ENCODE results near the gene FLT3LG. TPM values are rescaled to one million over a fixed set of nuclear protein-coding genes. Genes with fewer than 3 reads are reported as not detected.
"Not testable (repeated sequence)": the region's sequence is repeated elsewhere in the genome, so short reads cannot be mapped to it uniquely, and the experiment has no call there.

Gene FLT3LG
- total RNA-seq, 4 donors from 2014 or later, result 3.1 to 21.0 (median 7.6) TPM

GRCh38 chr19:49441960-49442350 is 32.1 kb upstream of the FLT3LG start:
- Histone ChIP-seq H3K4me3 (peak overlapping the region in 1 of 2 donors; percentile 67), H3K27me3 (peaks cover 63% of the 10 kb centered on the region)
- 12 to 16% methylated on average over 10 to 14 of the region's 14 CpGs for WGBS, 2 donors (ENCODE audit: low coverage in 1 of 2)

GRCh38 chr19:49442354-49442753 is 31.7 kb upstream of the FLT3LG start:
- peak overlapping the region in 3 of 4 donors; percentile 77 to 82 (median 82) for H3K27ac ChIP-seq
- peaks cover 0 to 13% of the 10 kb centered on the region in 2 donors for H3K36me3 ChIP-seq
- peaks cover 59% of the 10 kb centered on the region for H3K27me3 ChIP-seq
- peak; percentile 27 for ATAC-seq
- no peaks in the 10 kb centered on the region for H3K9me3 ChIP-seq
- H3K4me1 ChIP-seq, result peaks cover 0 to 31% (median 5%) of the 10 kb centered on the region in 3 donors
- WGBS, 2 donors (ENCODE audit: low coverage in 1 of 2), result 5 to 18% methylated on average over 4 to 11 of the region's 11 CpGs
- no peak for TF ChIP-seq CTCF (IDR thresholded peaks at IDR 0.05)
- peak overlapping the region in 1 of 2 donors; percentile 67 for H3K4me3 ChIP-seq

More at GRCh38 chr19:49441960-49442350, 32.1 kb upstream of the FLT3LG start:
- TF ChIP-seq EP300 (IDR thresholded peaks at IDR 0.05), result no peak
- TF ChIP-seq POLR2A (IDR thresholded peaks at IDR 0.05), result no peak
- no peak for TF ChIP-seq POLR2AphosphoS5 (IDR thresholded peaks at IDR 0.05)
- no peak for TF ChIP-seq CTCF (IDR thresholded peaks at IDR 0.05)
- no peaks in the 10 kb centered on the region for H3K9me3 ChIP-seq
- peaks cover 0 to 31% (median 5%) of the 10 kb centered on the region in 3 donors for H3K4me1 ChIP-seq
- ATAC-seq, result no peak
- H3K27ac ChIP-seq, result peak overlapping the region in 3 of 4 donors; percentile 77 to 82 (median 82)
- peaks cover 0 to 9% of the 10 kb centered on the region in 2 donors for H3K36me3 ChIP-seq

GRCh38 chr19:49442771-49443365 is 31.1 kb upstream of the FLT3LG start:
- H3K4me3 ChIP-seq, result peak overlapping the region; percentile 31 to 67
- peaks cover 0 to 35% (median 8%) of the 10 kb centered on the region in 3 donors for H3K4me1 ChIP-seq
- 6% methylated on average over 12 of the region's 43 CpGs; no CpG with 5 or more reads in 1 of the 2 donors for WGBS, 2 donors (ENCODE audit: low coverage in 1 of 2)
- peaks cover 0 to 18% of the 10 kb centered on the region in 2 donors for H3K36me3 ChIP-seq
- H3K27ac ChIP-seq, result peak overlapping the region in 3 of 4 donors; percentile 77 to 82 (median 82)
- peaks cover 54% of the 10 kb centered on the region for H3K27me3 ChIP-seq
- TF ChIP-seq EP300 (IDR thresholded peaks at IDR 0.05) (no peak), POLR2AphosphoS5 (IDR thresholded peaks at IDR 0.05) (no peak), CTCF (IDR thresholded peaks at IDR 0.05) (no peak), POLR2A (IDR thresholded peaks at IDR 0.05) (no peak)
- no peaks in the 10 kb centered on the region for H3K9me3 ChIP-seq
- peak; percentile 79 for ATAC-seq

GRCh38 chr19:49443366-49444099 is 30.5 kb upstream of the FLT3LG start:
- Histone ChIP-seq H3K36me3 (peaks cover 0 to 25% of the 10 kb centered on the region in 2 donors), H3K27ac (peak overlapping the region in 3 of 4 donors; percentile 77 to 82 (median 82)), H3K4me3 (peak overlapping the region; percentile 31 to 67), H3K27me3 (peaks cover 47% of the 10 kb centered on the region), H3K4me1 (peaks cover 0 to 42% (median 9%) of the 10 kb centered on the region in 3 donors), H3K9me3 (no peaks in the 10 kb centered on the region)
- ATAC-seq, result peak; percentile 88
- TF ChIP-seq CTCF (IDR thresholded peaks at IDR 0.05), result peak in 3 of 4 experiments; percentile 77 to 81 (median 79)
- TF ChIP-seq EP300 (IDR thresholded peaks at IDR 0.05), result no peak
- WGBS, 2 donors (ENCODE audit: low coverage in 1 of 2), result 2% methylated on average over 12 to 24 of the region's 47 CpGs

- Histone ChIP-seq H3K27me3 (peaks cover 41% of the 10 kb centered on the region), H3K4me1 (peaks cover 0 to 43% (median 9%) of the 10 kb centered on the region in 3 donors), H3K36me3 (peaks cover 0 to 32% of the 10 kb centered on the region in 2 donors), H3K27ac (peak overlapping the region in 1 of 4 donors; percentile 82)
- H3K4me3 ChIP-seq, ATAC-seq, H3K9me3 ChIP-seq: not testable (repeated sequence)
- WGBS, 2 donors (ENCODE audit: low coverage in 1 of 2), result 41% methylated on average over 2 of the region's 5 CpGs; no CpG with 5 or more reads in 1 of the 2 donors
Observed at GRCh38 chr19:49444100-49444700, 29.8 kb upstream of the FLT3LG start.

Measured in gastroesophageal sphincter (tissue), 4 donors.